A549 (cell line): Measurements from ENCODE around the gene LRRC14B. TPM values are rescaled to one million over a fixed set of nuclear protein-coding genes. Genes with fewer than 3 reads are reported as not detected.

Experiments
- ATAC-seq, 2 experiments: fragments of 200-7000 bp in 1 of 2; fragments of >200 bp in 1 of 2; cut with Nextera tagmentation in 1 of 2; cut with Tn5 transposase in 1 of 2; 3 replicates each; pipeline versions ENCODE4 v1.8.0 to v1.9.1; 2018 to 2020; ENCODE audit warnings: mild to moderate bottlenecking in 1 of 2, moderate library complexity in 1 of 2
- CTCF ChIA-PET: fragments of 300-600 bp; sonication (Branson Sonifier 250); formaldehyde crosslinking; extraction: SDS; loops from one replicate; lab custom pipeline; 2021; ENCODE audit warnings: antibody characterized with exemption, inconsistent platforms; lab: Yijun Ruan, JAX
- POLR2A ChIA-PET: fragments of 350-600 bp; formaldehyde crosslinking; extraction: SDS; loops from one replicate; lab custom pipeline; 2021; ENCODE audit warnings: antibody characterized with exemption, inconsistent platforms; lab: Yijun Ruan, JAX
- DNase-seq, 2 experiments: peaks; one replicate each; pipeline versions ENCODE4 v3.0.0 to v3.0.0-alpha.2; 2011 to 2016; ENCODE audit warnings: low read depth in 1 of 2, low spot score in 1 of 2
- FAIRE-seq: peaks from 2 replicates; lab custom pipeline; 2011; peaks lifted over from hg19 to GRCh38; lab: Jason Lieb, UNC
- H3K27ac ChIP-seq, 2 experiments: fragments of >200 bp; sonication (Bioruptor Twin); formaldehyde crosslinking; 3 replicates each; pipeline ENCODE4 v1.5.1; 2016 to 2017
- H3K4me1 ChIP-seq: fragments of >200 bp; sonication (Bioruptor Twin); formaldehyde crosslinking; 3 replicates; pipeline ENCODE4 v1.6.1; 2016
- H3K4me2 ChIP-seq: fragments of >200 bp; sonication (Bioruptor Twin); formaldehyde crosslinking; 3 replicates; pipeline ENCODE4 v1.6.1; 2016
- H3K4me3 ChIP-seq: fragments of >200 bp; sonication (Bioruptor Twin); formaldehyde crosslinking; 3 replicates; pipeline ENCODE4 v1.5.1; 2016
- H3K9me3 ChIP-seq: fragments of >200 bp; sonication (Bioruptor Twin); formaldehyde crosslinking; 3 replicates; pipeline ENCODE4 v1.6.1; 2016
- CEBPB ChIP-seq, 2 experiments: fragments of >200 bp in 1 of 2; sonication (Bioruptor Twin) in 1 of 2; formaldehyde crosslinking in 1 of 2; IDR thresholded peaks; 2 replicates each; pipeline ENCODE4 v1.6.1; 2012 to 2016
- EHF ChIP-seq: fragments of 250-450 bp; sonication (Bioruptor Pico); IDR thresholded peaks from 2 replicates; pipeline ENCODE4 v1.5.0; 2020; ENCODE audit warnings: mild to moderate bottlenecking
- EHMT2 ChIP-seq: fragments of 200-600 bp; sonication (generic); IDR thresholded peaks from 2 replicates; pipeline ENCODE4 v1.6.1; 2016; ENCODE audit warnings: antibody characterized with exemption, low read depth, mild to moderate bottlenecking, moderate library complexity
- EP300 ChIP-seq, 2 experiments: fragments of >200 bp; sonication (Bioruptor Twin); formaldehyde crosslinking; IDR thresholded peaks; 2 replicates in 1 of 2; 3 replicates in 1 of 2; pipeline ENCODE4 v1.6.1; 2016 to 2017
- ESRRA ChIP-seq: fragments of 150-350 bp; IDR thresholded peaks from 2 replicates; pipeline ENCODE4 v1.6.1; 2014; ENCODE audit warnings: mild to moderate bottlenecking, low read length, borderline replicate concordance
- FOSL2 ChIP-seq, 2 experiments: fragments of 450-650 bp in 1 of 2; fragments of >200 bp in 1 of 2; sonication (Bioruptor Twin) in 1 of 2; formaldehyde crosslinking; IDR thresholded peaks; 2 replicates each; pipeline versions ENCODE4 v1.5.0 to v1.6.1; 2016 to 2020; ENCODE audit warnings: mild to moderate bottlenecking in 1 of 2, moderate library complexity in 1 of 2
- FOXS1 ChIP-seq: fragments of 250-450 bp; sonication (Bioruptor Pico); IDR thresholded peaks from 2 replicates; pipeline ENCODE4 v1.5.0; 2020; ENCODE audit warnings: mild to moderate bottlenecking, moderate library complexity
- HDAC2 ChIP-seq: fragments of 200-600 bp; sonication (generic); IDR thresholded peaks from 2 replicates; pipeline ENCODE4 v1.6.1; 2016
- HMGXB4 ChIP-seq: fragments of 250-450 bp; sonication (Bioruptor Pico); IDR thresholded peaks from 2 replicates; pipeline ENCODE4 v1.5.0; 2021; ENCODE audit warnings: mild to moderate bottlenecking, moderate library complexity, borderline replicate concordance
- HOXB13 ChIP-seq: fragments of 250-450 bp; sonication (Bioruptor Pico); IDR thresholded peaks from 2 replicates; pipeline ENCODE4 v1.5.0; 2020; ENCODE audit warnings: low read depth, mild to moderate bottlenecking, moderate library complexity
- JUNB ChIP-seq: fragments of >200 bp; sonication (Bioruptor Twin); formaldehyde crosslinking; IDR thresholded peaks from 2 replicates; pipeline ENCODE4 v1.6.1; 2016
- KDM5A ChIP-seq: fragments of 200-600 bp; sonication (generic); IDR thresholded peaks from 2 replicates; pipeline ENCODE4 v1.6.1; 2016; ENCODE audit warnings: antibody characterized with exemption, mild to moderate bottlenecking
- NR3C1 ChIP-seq: fragments of >200 bp; sonication (Bioruptor Twin); formaldehyde crosslinking; IDR thresholded peaks from 3 replicates; pipeline ENCODE4 v1.6.1; 2017
- POLR2A ChIP-seq: IDR thresholded peaks from 2 replicates; pipeline ENCODE4 v1.6.1; 2012; ENCODE audit warnings: mild to moderate bottlenecking, low read length
- POLR2AphosphoS2 ChIP-seq: conservative IDR thresholded peaks from 2 replicates; pipeline ENCODE4 v1.6.1; 2012; ENCODE audit warnings: low read length, improper control_type of control experiment, inconsistent platforms
- RARB ChIP-seq: fragments of 250-450 bp; sonication (Bioruptor Pico); IDR thresholded peaks from 2 replicates; pipeline ENCODE4 v1.8.0; 2021; ENCODE audit warnings: mild to moderate bottlenecking, moderate library complexity
- REST ChIP-seq: fragments of 200-600 bp; sonication (generic); IDR thresholded peaks from 2 replicates; pipeline ENCODE4 v1.6.1; 2016; ENCODE audit warnings: antibody characterized with exemption, mild to moderate bottlenecking, moderate library complexity
- SMC3 ChIP-seq: fragments of >200 bp; sonication (Bioruptor Twin); formaldehyde crosslinking; IDR thresholded peaks from 3 replicates; pipeline ENCODE4 v1.6.1; 2018; ENCODE audit warnings: inconsistent platforms
- USF2 ChIP-seq: fragments of 450-650 bp; IDR thresholded peaks from 2 replicates; pipeline ENCODE4 v1.6.1; 2014; ENCODE audit warnings: antibody characterized with exemption
- ZC3H11A ChIP-seq: fragments of 450-650 bp; IDR thresholded peaks from 2 replicates; pipeline ENCODE4 v1.6.1; 2014; ENCODE audit warnings: antibody characterized with exemption, mild to moderate bottlenecking
- ZNF302 ChIP-seq: fragments of 250-450 bp; sonication (Bioruptor Pico); IDR thresholded peaks from 2 replicates; pipeline ENCODE4 v1.9.0; 2021; ENCODE audit warnings: inconsistent platforms, mild to moderate bottlenecking, moderate library complexity
- ZSCAN20 ChIP-seq: fragments of 250-450 bp; sonication (Bioruptor Pico); IDR thresholded peaks from 2 replicates; pipeline ENCODE4 v1.8.0; 2022; ENCODE audit warnings: mild to moderate bottlenecking, moderate library complexity
- WGBS: methylation state at CpG from one replicate; pipeline ENCODE4 v1.1.6; 2017; ENCODE audit errors: missing lambda C conversion rate; 5-methylcytosine and 5-hydroxymethylcytosine counted together
- polyA plus RNA-seq, 4 experiments: library from polyadenylated mRNA; depleted of rRNA in 3 of 4; stranded (reverse); fragments of >200 nt; fragmentation: RNase III in 1 of 4; extraction: RNeasy Plus Mini Kit Qiagen cat#74134 plus additional on column Dnase treatment in 1 of 4; gene quantifications; 2 replicates in 3 of 4; 3 replicates in 1 of 4; pipeline ENCODE4 v1.2.3, GENCODE V29; 2011 to 2017
- TF ChIP-seq, protein P1 (sequence below): fragments of >200 bp; sonication (Bioruptor Twin); formaldehyde crosslinking; IDR thresholded peaks from 2 replicates; pipeline ENCODE4 v1.6.1; 2016

LRRC14B gene
- polyA plus RNA-seq, 2 of the 4 experiments (the other 2 are of a cell fraction) = not detected

DNA sequence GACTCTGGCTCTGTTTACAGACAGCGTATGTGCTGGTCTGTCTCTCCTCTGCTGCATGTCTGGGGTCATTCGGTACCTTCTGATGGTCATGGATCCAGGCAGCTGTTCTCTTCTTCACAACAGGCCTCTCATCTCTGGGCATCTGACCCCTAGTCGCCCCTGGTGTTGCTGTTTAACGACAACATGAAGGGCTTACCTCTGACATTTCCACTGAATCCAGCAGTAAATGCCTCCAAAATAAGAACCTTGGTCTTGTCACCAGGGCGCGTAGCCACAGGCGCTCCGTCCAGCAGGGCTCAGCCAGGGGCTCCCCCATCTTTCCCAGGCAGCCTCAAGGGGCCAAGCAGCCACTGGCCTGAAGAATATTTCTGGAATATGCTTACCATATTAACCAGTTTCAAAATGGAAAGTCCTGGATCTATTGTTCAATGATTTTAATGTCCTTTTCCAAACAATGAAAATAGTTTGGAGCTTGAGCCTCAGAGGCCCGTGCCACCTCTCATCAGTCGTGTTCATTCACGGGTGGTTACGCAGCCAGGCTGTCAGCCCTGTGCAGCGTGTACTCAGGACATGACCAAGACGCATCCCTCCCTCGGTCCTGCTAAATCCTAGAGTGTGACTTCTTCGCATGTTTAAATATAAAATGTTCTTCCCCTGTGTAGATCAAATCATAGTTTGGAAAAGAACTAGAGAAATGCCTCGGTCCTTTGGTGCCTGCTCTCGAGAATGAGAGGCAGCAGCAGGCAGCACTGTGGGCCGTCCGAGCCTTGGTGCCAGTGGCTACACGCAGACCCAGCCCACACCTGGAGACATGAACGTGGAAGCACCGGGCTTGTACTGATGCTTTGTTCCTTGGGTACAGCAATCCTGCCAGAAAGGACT lies 30.1 kb upstream of the LRRC14B start:
- TF ChIP-seq POLR2AphosphoS2 (no peak), FOSL2 (IDR thresholded peaks at IDR 0.05) (no peak), FOSL2 (CRISPR knock-in tag; IDR thresholded peaks at IDR 0.05) (no peak), HDAC2 (no peak), EP300 (IDR thresholded peaks at IDR 0.05) (no peak), SMC3 (no peak)
- ATAC-seq (no peak), DNase-seq (no peak), FAIRE-seq (no peak)
- H3K4me1 ChIP-seq = no peaks in the 10 kb centered on the region
- no peaks in the 10 kb centered on the region for H3K9me3 ChIP-seq
- no peak overlapping the region for H3K4me2 ChIP-seq
- H3K4me3 ChIP-seq = no peak overlapping the region
- no peak overlapping the region for H3K27ac ChIP-seq
- CTCF ChIA-PET = no interaction called here
- 64% methylated on average over 23 of the region's 23 CpGs for WGBS
- POLR2A ChIA-PET = no interaction called here

DNA sequence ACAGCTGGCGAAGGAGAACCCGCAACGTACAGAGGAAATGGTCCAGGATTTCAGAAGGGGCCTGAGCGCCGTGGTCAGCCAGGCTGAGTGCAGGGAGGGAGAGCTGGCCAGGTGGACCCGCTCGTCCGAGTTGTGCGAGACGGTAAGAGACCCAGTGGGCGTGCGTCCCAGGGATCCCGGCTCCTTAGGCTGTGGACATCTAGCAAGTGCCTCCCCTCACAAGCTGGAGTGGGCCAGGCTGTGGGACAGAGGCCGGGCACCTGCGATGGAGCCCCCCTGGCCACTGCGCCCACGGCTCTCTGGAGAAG lies 29.5 kb upstream of the LRRC14B start:
- no peak; the same call in 1 of the 2 replicates for TF ChIP-seq POLR2A
- Histone ChIP-seq H3K27ac (no peak overlapping the region), H3K9me3 (no peaks in the 10 kb centered on the region), H3K4me3 (no peak overlapping the region), H3K4me2 (no peak overlapping the region), H3K4me1 (no peaks in the 10 kb centered on the region)
- FAIRE-seq (no peak), ATAC-seq (no peak), DNase-seq (no peak)
- WGBS = 88% methylated on average over 17 of the region's 17 CpGs
- ChIA-PET CTCF (interaction anchor here (0.6 to 1.1 kb wide), 2 partner anchors 9 to 12 kb away, joined by 3 read pairs; no protein-coding TSS in a partner anchor), POLR2A (no interaction called here)

DNA sequence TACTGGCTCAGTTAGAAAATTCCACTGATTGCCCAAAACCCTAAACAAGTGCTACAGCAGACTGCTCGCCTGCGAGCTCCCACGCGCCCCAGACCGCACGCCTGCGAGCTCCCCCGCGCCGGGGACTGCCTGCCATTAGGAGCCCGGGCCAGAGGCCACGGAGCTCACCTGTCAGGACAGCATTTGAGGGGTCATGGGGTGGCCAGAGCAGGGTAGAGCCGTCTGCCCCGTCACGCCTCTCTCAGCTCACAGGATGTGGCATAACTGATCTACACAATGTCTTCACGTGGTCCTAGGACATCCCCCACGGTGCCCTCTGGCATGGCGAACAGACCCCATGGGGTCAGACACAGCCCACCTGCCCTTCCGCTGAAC lies 29.1 kb upstream of the LRRC14B start:
- FAIRE-seq (no peak), ATAC-seq (peak in 1 of 2 experiments; percentile 24; a peak in 2 of 6 replicates), DNase-seq (no peak)
- Histone ChIP-seq H3K4me1 (no peaks in the 10 kb centered on the region), H3K4me2 (no peak overlapping the region), H3K27ac (no peak overlapping the region), H3K9me3 (no peaks in the 10 kb centered on the region), H3K4me3 (no peak overlapping the region)
- ChIA-PET POLR2A (no interaction called here), CTCF (interaction anchor here (0.6 to 1.4 kb wide), 3 partner anchors 10 to 26 kb away, joined by 3 to 4 read pairs (median 3); no protein-coding TSS in a partner anchor)
- no peak for TF ChIP-seq JUNB
- WGBS = 74% methylated on average over 19 of the region's 19 CpGs

DNA sequence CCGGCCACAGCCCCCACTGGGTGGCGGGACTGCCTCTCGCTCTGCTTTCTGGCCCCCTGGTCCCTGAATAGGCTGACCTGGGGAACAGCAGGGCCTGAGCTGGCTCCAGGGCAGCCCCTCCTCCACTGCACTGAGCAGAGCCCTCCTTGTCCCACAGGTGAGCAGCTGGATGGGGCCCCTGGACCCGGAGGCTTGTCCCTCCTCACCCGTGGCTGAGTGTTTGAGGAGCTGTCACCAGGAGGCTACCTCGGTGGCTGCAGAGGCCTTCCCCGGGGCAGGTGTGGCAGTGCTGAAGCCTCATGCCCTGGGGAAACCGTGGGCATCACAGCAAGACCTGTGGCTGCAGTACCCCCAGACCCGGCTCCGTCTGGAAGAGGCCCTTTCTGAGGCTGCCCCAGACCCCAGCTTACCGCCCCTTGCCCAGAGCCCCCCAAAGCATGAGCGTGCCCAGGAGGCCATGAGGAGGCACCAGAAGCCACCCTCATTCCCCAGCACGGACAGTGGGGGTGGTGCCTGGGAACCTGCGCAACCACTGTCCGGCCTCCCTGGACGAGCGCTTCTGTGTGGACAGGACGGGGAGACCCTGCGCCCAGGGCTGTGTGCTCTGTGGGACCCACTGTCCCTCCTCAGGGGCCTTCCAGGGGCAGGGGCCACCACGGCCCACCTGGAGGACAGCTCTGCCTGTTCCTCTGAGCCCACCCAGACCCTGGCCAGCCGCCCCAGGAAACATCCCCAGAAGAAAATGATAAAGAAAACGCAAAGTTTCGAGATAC lies 28.5 kb upstream of the LRRC14B start:
- Histone ChIP-seq H3K4me2 (no peak overlapping the region), H3K4me1 (no peaks in the 10 kb centered on the region), H3K4me3 (no peak overlapping the region), H3K9me3 (no peaks in the 10 kb centered on the region), H3K27ac (no peak overlapping the region)
- ChIA-PET CTCF (interaction anchor here (1.1 to 1.4 kb wide), 2 partner anchors 10 to 26 kb away, joined by 3 to 4 read pairs; no protein-coding TSS in a partner anchor), POLR2A (no interaction called here)
- ATAC-seq = peak in 1 of 2 experiments; percentile 23; a peak in 1 of 6 replicates
- FAIRE-seq = no peak
- DNase-seq = no peak
- 63% methylated on average over 6 of the region's 23 CpGs for WGBS
- no peak for TF ChIP-seq HOXB13 (CRISPR knock-in tag)
- no peak for TF ChIP-seq REST
- TF ChIP-seq NR3C1 = no peak
- TF ChIP-seq ZC3H11A = no peak
- TF ChIP-seq FOXS1 (CRISPR knock-in tag) = no peak
- no peak for TF ChIP-seq EHF
- no peak for TF ChIP-seq POLR2A
- TF ChIP-seq EHMT2 = no peak
- TF ChIP-seq KDM5A = no peak
- TF ChIP-seq ZSCAN20 (CRISPR knock-in tag) = no peak
- TF ChIP-seq ZNF302 = no peak
- no peak for TF ChIP-seq ESRRA
- TF ChIP-seq, protein P1, sequence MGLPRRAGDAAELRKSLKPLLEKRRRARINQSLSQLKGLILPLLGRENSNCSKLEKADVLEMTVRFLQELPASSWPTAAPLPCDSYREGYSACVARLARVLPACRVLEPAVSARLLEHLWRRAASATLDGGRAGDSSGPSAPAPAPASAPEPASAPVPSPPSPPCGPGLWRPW = no peak
- TF ChIP-seq CEBPB (IDR thresholded peaks at IDR 0.05) = no peak
- no peak for TF ChIP-seq USF2
- TF ChIP-seq RARB = no peak
- no peak for TF ChIP-seq HMGXB4
